ENCODE results near the gene OPN1MW3.
"Not testable (repeated sequence)": the region's sequence is repeated elsewhere in the genome, so short reads cannot be mapped to it uniquely, and the experiment has no call there.

Gene OPN1MW3

DNA sequence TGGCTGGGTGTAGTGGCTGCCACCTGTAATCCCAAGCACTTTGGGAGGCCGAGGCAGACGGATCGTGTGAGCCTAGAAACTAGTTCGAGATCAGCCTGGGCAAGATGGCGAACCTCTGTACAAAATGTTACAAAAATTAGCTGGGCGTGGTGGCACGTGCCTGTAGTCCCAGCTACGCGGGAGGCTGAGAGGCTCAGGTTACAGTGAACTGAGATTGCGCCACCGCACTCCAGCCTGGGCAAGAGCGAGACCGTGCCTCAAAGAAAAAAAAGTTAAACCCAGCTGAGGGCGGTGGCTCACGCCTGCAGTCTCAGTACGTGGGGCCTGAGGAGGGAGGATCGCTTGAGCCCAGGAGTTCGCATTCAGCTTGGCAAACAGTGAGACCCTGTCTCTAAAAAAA lies 39.3 kb downstream of the OPN1MW3 start:
- no peak for DNase-seq (ENCODE audit: low spot score)

DNA sequence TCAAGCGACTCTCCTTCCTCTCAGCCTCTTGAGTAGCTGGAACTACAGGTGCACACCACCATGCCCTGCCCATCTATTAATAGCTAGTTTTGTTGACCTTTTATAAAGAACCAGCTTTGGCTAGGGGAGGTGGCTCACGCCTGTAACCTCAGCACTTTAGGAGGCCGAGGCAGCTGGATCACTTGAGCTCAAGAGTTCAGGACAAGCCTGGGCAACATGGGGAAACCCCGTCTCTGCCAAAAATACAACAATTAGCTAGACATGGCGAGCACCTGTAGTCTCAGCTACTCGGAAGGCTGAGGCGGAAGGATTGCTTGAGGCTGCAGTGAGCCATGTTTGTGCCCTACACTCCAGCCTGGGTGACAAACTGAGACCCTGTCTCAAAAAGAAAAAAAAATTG lies 40.9 kb downstream of the OPN1MW3 start:
- no peak for DNase-seq (ENCODE audit: low spot score)

DNA sequence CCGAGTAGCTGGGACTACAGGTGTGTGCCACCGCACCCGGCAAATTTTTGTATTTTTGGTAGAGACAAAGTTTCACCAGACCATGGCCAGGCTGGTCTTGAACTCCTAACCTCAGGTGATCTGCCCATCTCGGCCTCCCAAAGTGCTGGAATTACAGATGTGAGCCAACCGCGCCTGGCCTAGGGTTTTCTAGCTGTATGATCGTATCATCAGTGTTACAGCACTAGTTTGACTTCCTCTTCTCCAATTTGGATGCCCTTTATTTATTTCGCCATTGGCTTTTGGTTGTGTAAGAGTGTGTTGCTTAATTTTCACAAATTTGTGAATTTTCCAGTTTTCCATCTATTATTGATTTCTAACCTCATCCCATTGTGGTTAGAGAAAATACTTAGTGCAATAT lies 43.4 kb downstream of the OPN1MW3 start:
- no peak for DNase-seq (ENCODE audit: low spot score)

DNA sequence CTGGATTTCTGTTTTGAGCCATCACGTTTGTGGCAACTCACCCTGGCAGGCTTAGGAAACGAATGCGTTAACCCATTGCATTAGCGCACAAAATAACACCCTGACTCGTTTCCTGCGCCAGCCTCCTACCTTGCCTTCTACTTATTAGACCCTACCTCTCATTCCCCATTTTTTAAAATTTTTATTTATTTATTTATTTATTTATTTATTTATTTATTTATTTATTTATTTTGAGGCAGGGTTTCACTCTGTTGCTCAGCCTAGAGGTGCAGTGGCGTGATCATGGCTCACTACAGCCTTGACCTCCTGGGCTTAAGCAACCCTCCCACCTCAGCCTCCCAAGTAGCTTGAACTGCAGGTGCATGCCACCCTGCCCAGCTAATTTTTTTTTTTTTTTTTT lies 45.6 kb downstream of the OPN1MW3 start:
- not testable (repeated sequence) for DNase-seq (ENCODE audit: low spot score)

DNA sequence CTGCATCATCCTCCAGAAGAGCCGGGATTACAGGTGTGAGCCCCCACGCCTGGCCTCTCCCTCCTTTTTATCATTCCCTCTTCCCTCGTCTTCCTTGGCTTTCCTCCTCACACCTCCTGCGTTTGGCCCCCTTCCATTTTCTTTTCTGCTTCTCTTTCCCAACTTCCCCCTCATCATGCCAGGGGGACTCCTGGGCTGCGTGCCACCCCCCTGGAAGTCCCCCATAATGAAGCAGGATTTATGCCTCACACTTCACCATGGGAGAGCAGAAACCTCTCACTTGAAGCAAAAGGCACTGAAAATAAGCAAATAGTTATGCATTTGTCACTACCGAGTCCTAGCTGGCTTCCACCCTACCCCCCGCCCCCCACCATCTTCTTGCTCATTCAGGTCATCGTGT lies 46.1 kb downstream of the OPN1MW3 start:
- DNase-seq (ENCODE audit: low spot score) = no peak

DNA sequence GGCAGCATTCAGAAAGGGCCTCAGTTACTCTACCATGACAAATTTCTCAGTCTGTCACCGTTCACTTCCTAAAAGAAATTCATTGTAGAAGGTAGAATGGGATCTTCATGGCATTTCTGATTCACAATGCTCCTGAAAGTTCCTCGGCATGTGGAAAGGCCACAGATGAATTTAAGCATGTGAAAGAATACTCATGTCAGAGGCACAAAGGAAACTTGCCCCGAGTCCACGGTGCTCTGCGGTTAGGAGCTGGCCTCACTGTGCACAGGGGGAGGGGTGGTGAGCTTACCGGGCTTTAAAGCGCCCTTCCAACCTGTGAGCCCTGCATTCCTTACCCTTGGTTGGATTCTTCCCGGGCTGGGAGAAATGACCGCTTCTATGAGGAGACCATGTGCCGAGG lies 47.5 kb downstream of the OPN1MW3 start:
- DNase-seq (ENCODE audit: low spot score) = no peak

DNA sequence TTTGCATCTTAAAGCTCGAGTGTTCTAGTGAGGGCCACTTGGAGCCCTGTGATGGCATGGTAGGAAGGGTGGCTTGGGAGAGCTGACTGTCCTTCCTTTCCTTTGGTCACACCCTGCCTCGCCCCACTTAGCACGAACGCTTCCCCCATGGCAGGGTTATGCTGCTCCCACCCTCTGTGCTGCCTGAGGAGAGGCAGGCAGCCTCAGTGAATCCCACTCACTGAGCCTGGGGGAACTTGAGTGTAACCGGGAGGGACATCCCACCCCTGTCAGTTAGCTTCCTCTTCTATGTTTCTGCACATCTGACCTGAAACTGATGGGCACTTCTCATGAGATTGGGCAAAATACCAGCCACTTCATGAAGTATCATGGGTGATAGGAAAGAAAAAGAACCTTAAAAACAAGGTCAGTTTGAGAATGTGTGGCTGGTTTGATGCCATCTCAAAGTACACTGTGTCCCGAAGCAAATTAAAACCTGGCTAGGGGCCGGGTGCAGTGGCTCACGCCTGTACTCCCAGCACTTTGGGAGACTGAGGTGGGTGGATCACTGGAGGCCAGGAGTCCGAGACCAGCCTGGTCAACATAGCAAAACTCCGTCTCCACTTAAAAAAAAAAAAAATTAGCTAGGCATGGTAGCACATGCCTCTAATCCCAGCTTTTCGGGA lies 48.3 kb downstream of the OPN1MW3 start:
- no peak for DNase-seq (ENCODE audit: low spot score)

DNA sequence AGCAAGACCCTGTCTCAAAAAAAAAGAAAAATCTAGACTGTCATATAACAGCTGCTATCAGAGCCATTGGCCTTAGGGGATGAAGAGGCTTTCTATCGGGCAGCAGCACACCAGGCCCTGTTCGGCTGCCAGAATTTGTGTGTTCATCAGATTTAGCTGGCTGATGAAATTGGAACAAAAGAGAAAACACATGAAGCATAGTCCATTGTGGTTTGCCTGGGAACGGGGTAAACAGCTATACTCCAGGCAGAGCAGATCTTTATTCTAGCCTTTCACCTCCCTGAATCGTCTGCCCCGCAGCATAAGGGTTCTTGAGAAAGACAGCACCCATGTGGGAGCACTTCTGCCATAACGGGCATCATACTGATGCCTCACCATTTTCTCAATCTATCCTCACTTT lies 49.8 kb downstream of the OPN1MW3 start:
- DNase-seq (ENCODE audit: low spot score) = no peak

DNA sequence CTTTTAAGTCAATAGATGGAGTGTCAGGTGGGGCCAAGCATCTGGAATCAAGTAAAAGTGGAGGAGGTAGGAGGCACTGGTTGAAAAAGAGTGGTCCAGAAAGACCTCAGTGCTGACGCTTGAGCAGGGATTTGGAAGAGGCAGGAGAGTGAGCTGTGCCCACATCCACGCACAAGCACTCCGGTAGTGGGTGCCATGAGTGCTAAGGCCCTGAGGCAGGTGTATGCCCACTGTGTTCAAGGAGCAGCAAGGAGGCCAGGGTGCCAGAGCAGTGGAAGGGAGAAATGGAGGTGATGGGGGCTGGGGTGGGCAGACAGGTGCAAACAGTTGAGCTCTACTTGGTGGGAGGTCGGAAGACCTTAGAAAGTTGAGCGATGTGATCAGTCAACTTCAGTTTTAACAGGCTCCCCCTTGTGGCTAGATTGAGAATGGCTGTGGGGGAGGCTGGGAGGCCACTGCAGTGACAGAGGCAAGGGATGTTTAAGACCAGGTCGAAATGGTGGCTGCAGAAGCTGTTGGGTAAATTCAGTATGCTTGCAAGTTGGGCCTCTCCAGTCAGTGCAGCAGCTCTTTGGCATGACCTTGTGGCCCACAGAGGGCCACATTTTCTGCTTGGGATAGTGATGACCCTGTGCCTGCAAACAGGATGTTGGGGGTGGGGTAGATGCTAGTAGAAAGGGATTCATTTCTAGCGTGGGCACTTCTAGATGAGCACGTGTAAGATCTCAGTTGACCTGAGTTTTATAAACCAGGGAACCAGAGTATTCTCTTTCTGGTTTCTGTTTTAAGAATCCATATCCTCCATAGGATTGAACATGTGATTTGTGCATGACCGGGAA lies 50.9 kb downstream of the OPN1MW3 start:
- peak; percentile 55 for DNase-seq (ENCODE audit: low spot score)

DNA sequence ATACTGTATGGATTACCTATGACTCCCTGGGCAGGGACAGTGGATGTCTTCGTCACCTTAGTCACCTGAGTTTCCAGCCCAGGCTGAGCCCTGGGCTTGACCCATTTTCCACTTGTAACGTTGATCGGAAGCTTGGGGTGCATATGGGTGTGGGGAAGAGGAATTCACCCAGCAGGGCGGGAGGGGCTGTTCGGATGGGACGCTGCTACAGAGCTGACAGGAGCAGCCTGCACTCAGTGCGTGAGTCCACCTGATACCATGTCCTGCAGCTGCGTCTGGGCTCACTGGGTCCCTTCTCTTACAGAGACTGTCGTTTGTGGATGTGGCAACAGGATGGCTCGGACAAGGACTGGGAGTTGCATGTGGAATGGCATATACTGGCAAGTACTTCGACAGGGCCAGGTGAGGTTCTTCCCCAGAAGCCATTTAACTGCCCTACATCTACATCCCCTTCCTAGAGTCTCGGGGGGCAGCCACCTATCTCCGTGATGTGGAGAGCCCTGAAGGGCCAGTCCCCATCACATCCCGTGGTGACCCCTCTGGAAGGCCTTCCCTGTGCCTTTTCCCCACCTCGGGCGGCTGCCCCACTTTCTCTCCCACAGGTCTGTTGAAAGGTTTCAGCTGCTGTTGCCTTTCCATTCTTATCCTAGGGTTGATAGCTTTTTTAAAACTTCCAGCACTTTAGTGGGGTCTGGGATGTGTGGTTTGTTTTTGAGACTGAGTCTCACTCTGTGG lies 51.8 kb downstream of the OPN1MW3 start:
- no peak for DNase-seq (ENCODE audit: low spot score)

DNA sequence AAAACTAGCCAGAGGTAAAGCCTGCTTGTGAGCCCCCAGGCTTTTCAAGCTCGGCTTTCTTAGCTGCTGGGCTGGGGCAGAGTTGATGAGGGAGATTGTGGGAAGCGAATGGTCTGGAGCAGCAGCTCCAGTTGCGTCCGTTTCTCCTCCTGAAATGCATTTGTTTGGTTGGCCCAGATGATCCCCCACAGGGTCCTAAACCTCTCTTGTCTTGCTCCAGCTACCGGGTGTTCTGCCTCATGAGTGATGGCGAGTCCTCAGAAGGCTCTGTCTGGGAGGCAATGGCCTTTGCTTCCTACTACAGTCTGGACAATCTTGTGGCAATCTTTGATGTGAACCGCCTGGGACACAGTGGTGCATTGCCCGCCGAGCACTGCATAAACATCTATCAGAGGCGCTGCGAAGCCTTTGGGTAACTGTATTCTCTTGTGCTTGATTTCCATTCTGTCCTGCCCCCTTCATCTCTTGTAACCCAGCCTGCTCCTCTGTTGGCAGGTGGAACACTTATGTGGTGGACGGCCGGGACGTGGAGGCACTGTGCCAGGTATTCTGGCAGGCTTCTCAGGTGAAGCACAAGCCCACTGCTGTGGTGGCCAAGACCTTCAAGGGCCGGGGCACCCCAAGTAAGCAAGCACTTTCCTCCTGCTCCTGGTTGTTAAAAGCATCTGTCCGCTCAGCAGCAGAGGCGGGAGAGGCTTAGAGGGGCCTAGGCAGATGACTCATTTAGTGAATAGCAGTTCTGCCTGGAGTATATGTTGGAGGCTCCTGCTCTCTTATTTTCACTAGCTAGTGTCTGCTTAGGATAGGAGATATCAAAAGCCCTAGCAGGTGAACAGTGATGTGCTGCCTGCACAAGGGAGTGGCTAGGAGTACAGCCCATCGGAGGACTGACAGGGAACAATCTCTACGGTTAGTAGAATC lies 53.5 kb downstream of the OPN1MW3 start:
- DNase-seq (ENCODE audit: low spot score) = peak; percentile 10

DNA sequence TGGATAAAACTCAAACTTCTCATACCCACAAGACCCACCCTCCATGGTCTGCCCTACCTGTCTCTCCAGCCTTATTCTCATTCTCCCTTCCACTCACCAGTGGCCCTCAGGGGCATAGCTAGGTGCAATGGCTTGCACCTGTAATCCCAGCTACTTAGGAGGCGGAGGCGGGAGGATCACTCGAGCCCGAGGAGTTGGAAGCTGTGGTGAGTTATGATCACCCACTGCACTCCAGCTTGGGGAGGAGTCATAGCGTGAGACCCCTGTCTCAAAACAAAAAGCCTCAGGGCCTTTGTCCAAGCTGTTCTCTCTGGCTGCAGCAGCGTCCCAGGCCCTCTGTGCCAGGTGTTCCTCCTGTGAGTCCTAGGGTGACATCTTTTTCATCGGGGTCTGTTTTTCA lies 54.7 kb downstream of the OPN1MW3 start:
- DNase-seq (ENCODE audit: low spot score) = no peak

DNA sequence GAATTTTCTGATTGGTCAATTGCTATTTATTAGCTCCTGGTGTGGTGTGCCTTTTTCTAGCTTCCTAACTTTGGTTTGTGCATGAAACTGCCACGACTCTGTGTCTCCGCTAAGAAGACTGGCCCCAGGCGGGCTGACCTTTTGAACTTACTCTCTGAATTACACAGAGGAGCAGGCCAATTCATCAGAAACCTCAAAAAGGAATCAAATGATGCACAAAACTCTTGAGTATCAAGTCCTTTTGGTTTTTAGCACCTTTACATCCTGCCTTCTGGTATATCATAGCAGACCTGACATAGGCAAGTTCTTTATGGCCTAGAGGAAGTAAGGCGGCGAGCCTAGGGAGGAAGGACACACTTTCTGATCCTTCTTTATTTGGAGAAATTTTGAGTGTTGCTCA lies 55.8 kb downstream of the OPN1MW3 start:
- no peak for DNase-seq (ENCODE audit: low spot score)

DNA sequence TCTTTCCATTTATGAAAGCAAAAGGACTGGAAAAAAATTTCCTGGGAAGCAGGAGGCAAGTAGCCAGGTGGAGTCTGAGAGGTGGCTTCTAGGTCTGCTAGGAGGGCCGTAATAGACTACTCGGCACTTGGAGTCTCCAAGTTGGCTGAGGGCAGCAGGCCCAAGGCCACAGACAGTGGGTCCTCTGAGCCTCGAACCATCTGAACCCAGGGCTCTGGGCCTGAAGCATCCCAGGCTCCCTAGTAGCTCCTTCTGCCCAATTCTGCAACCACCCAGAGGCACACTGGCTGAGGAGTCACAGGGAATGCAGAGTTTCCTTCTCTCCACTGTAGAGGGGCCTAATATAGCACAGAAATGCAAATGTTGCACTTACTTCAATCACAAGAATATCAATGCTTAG lies 58.0 kb downstream of the OPN1MW3 start:
- DNase-seq (ENCODE audit: low spot score) = no peak

DNA sequence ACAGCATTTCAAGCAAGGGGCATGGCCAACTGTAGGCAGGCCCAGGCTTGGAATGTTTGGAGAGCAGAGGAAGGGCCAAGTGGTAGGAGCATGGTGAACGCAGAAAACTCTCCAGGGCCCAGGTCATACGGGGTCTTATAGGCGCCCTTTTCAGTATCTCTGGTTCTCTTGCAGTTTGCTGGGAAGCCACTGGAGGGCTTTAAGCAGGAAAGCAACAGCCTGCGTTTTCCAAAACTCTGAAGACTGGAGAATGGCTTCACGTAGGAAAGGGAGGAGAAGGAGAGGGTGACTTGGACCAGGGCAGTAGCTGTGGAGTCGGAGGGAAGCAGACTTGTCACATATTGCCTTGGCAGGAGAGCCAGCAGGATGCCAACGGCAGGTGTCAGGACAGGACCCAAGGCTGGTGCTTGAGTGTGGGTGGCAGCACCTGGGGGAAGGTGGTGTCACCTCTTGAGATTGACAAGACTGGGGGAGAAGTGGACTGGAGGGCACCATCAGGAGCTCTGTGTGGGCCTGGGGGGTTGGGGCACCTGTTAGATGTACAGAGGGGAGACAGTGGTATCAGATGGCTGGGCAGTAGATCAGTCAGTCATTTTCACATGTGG lies 60.1 kb downstream of the OPN1MW3 start:
- peak; percentile 45 for DNase-seq (ENCODE audit: low spot score)

DNA sequence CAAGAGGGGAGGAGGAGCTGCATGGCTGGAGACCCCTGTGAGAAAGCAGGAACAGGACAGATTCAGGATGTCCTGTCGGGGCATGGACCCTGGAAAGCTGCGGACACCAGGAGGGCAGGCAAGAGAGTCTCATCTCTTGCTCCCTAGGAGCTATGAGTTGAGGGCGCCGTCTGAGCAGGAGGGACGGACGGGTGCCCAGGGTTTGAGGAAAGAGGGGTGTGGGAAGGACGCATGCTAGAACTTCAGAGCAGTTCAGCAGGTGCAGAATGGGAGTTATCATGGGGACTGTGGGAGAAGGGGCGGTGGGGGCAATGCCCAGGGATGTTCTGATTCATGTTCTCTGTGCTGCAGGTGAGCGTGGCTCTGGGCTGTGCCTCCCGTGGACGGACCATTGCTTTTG lies 63.0 kb downstream of the OPN1MW3 start:
- no peak for DNase-seq (ENCODE audit: low spot score)
